GM12878 (cell line): Measurements from ENCODE around the gene RGS16. TPM values are rescaled to one million over a fixed set of nuclear protein-coding genes. Genes with fewer than 3 reads are reported as not detected.

Source experiments
- ATAC-seq: fragments of 200-7000 bp; cut with Tn5 transposase; 3 replicates; pipeline ENCODE4 v1.9.1; 2020; ENCODE audit warnings: mild to moderate bottlenecking, moderate library complexity
- BruUV-seq: library from RNA; stranded (reverse); fragments of 400-500 nt; replicated peaks from 2 replicates; lab custom pipeline; 2021; lab: Mats Ljungman, UMichigan
- CTCF ChIA-PET: fragments of 300-600 bp; sonication (Branson Sonifier 250); formaldehyde crosslinking; extraction: SDS; loops from one replicate; lab custom pipeline; 2021; ENCODE audit warnings: inconsistent platforms; lab: Yijun Ruan, JAX
- POLR2A ChIA-PET: fragments of 350-600 bp; formaldehyde crosslinking; extraction: SDS; loops from one replicate; lab custom pipeline; 2021; ENCODE audit warnings: inconsistent platforms; lab: Charles Lee
- RAD21 ChIA-PET: fragments of 300-600 bp; sonication (Branson Sonifier 250); formaldehyde crosslinking; loops from one replicate; lab custom pipeline; 2023; ENCODE audit warnings: antibody characterized with exemption; ENCODE audit not compliant: unreplicated experiment; lab: Charles Lee
- SMC1A ChIA-PET: fragments of 300-600 bp; sonication (Branson Sonifier 250); formaldehyde crosslinking; loops from one replicate; lab custom pipeline; 2023; ENCODE audit not compliant: unreplicated experiment, uncharacterized antibody; lab: Charles Lee
- DNase-seq: peaks from one replicate; pipeline ENCODE4 v3.0.0-alpha.2; 2011; ENCODE audit warnings: low read depth, low spot score
- FAIRE-seq: peaks from 3 replicates; lab custom pipeline; 2011; peaks lifted over from hg19 to GRCh38; lab: Jason Lieb, UNC
- H2AFZ ChIP-seq: 2 replicates; pipeline ENCODE4 v1.6.0; 2011; ENCODE audit warnings: low read depth, low read length, control low read depth; ENCODE audit not compliant: control insufficient read depth
- H3K27ac ChIP-seq: 2 replicates; pipeline ENCODE4 v1.5.1; 2011; ENCODE audit warnings: control low read depth; ENCODE audit not compliant: control insufficient read depth, insufficient read depth
- H3K27me3 ChIP-seq, 2 experiments: replicated peaks in 1 of 2; 2 replicates each; pipeline versions ENCODE4 v1.6.0 to v1.6.1; 2011; ENCODE audit warnings: low read length in 1 of 2; ENCODE audit not compliant: control insufficient read depth in 2 of 2, insufficient read depth in 2 of 2
- H3K36me3 ChIP-seq, 2 experiments: 2 replicates each; pipeline ENCODE4 v1.5.1; 2011; ENCODE audit warnings: low read length in 1 of 2; ENCODE audit not compliant: control insufficient read depth in 2 of 2, insufficient read depth in 2 of 2
- H3K4me1 ChIP-seq: 2 replicates; pipeline ENCODE4 v1.6.1; 2011; ENCODE audit warnings: mild to moderate bottlenecking, low read length, moderate library complexity, mixed read lengths; ENCODE audit not compliant: control insufficient read depth, insufficient read depth
- H3K4me2 ChIP-seq: 2 replicates; pipeline ENCODE4 v1.6.0; 2011; ENCODE audit warnings: control low read depth; ENCODE audit not compliant: control insufficient read depth, insufficient read depth
- H3K4me3 ChIP-seq: fragments of 200-600 bp; sonication (generic); 2 replicates; pipeline ENCODE4 v1.5.1; 2016
- H3K79me2 ChIP-seq: 2 replicates; pipeline ENCODE4 v1.6.0; 2011; ENCODE audit warnings: low read length; ENCODE audit not compliant: control insufficient read depth, insufficient read depth
- H3K9ac ChIP-seq: 2 replicates; pipeline ENCODE4 v1.8.0; 2011; ENCODE audit warnings: low read length, control low read depth, mixed read lengths; ENCODE audit not compliant: control insufficient read depth, insufficient read depth
- H3K9me3 ChIP-seq: replicated peaks from 3 replicates; pipeline ENCODE4 v1.5.1; 2011; ENCODE audit warnings: mild to moderate bottlenecking, low read length; ENCODE audit not compliant: control insufficient read depth, insufficient read depth
- H4K20me1 ChIP-seq: 2 replicates; pipeline ENCODE4 v1.6.0; 2011; ENCODE audit not compliant: control insufficient read depth, insufficient read depth
- ATF7 ChIP-seq: fragments of 450-650 bp; IDR thresholded peaks from 2 replicates; pipeline ENCODE4 v1.6.1; 2016; ENCODE audit warnings: low read depth, mild to moderate bottlenecking
- CBX5 ChIP-seq: sonication (generic); IDR thresholded peaks from 2 replicates; pipeline ENCODE4 v1.6.1; 2016; ENCODE audit warnings: low read depth, moderate library complexity, mild to moderate bottlenecking, inconsistent platforms
- E4F1 ChIP-seq: fragments of 450-650 bp; IDR thresholded peaks from 2 replicates; pipeline ENCODE4 v1.6.1; 2018; ENCODE audit warnings: borderline replicate concordance, mild to moderate bottlenecking; ENCODE audit not compliant: partially characterized antibody
- IKZF1 ChIP-seq: fragments of 450-650 bp; conservative IDR thresholded peaks from 2 replicates; pipeline ENCODE4 v1.6.1; 2017; ENCODE audit warnings: antibody characterized with exemption, mild to moderate bottlenecking
- NFIC ChIP-seq: IDR thresholded peaks from 2 replicates; pipeline ENCODE4 v1.6.1; 2012; ENCODE audit warnings: low read depth, mild to moderate bottlenecking, inconsistent platforms, low read length, moderate library complexity
- PBX3 ChIP-seq: IDR thresholded peaks from 2 replicates; pipeline ENCODE4 v1.6.1; 2011; ENCODE audit warnings: mild to moderate bottlenecking, low read depth, low read length, moderate library complexity; ENCODE audit not compliant: insufficient replicate concordance
- TCF7 ChIP-seq: IDR thresholded peaks from 2 replicates; pipeline ENCODE4 v1.6.1; 2014; ENCODE audit warnings: antibody characterized with exemption, borderline replicate concordance
- ZBTB40 ChIP-seq: fragments of 450-650 bp; IDR thresholded peaks from 2 replicates; pipeline ENCODE4 v1.6.1; 2016; ENCODE audit warnings: mild to moderate bottlenecking, moderate library complexity, borderline replicate concordance
- ZNF687 ChIP-seq: fragments of 450-650 bp; IDR thresholded peaks from 2 replicates; pipeline ENCODE4 v1.6.1; 2017; ENCODE audit warnings: mild to moderate bottlenecking, moderate library complexity
- whole genome bisulfite sequencing: methylation state at CpG from one replicate; pipeline ENCODE4 v1.1.6; 2016; ENCODE audit warnings: low lambda C conversion rate; ENCODE audit not compliant: insufficient replicate concordance, insufficient coverage; ENCODE audit errors: missing lambda C conversion rate; 5-methylcytosine and 5-hydroxymethylcytosine counted together
- in situ Hi-C: fragments of 300-500 bp; cut with MboI; formaldehyde crosslinking; loops from 9 replicates; pipeline ENCODE4 v1.14.3; 2018; ENCODE audit warnings: mixed read lengths
- intact Hi-C: fragments of 100-400 bp; cut with micrococcal nuclease; formaldehyde crosslinking; loops from one replicate; pipeline ENCODE4 v1.14.2; 2022; ENCODE audit not compliant: unreplicated experiment
- polyA plus RNA-seq, 11 experiments: library from polyadenylated mRNA; depleted of rRNA in 4 of 11; unstranded in 6 of 11; stranded (reverse) in 5 of 11; fragments of >200 nt; fragmentation: Nextera tagmentation in 4 of 11; fragmentation: Illumina TruSeq in 1 of 11; extraction: Ambion mirVana in 4 of 11; extraction: Trizol in 1 of 11; gene quantifications; 1 replicate in 1 of 11; 2 replicates in 10 of 11; pipeline versions ENCODE4 v1.2.1 to v1.2.3, GENCODE V29; 2011 to 2016; ENCODE audit warnings: inconsistent platforms in 2 of 11, missing spikeins in 2 of 11, low read depth in 1 of 11
- total RNA-seq, 4 experiments: library from RNA; depleted of rRNA in 3 of 4; stranded (reverse); fragments of >200 nt in 3 of 4; fragmentation: Illumina TruSeq in 1 of 4; extraction: Trizol in 1 of 4; gene quantifications; 2 replicates each; pipeline versions ENCODE4 v1.2.1 to v1.2.3, GENCODE V29; 2013 to 2021

RGS16 gene
- total and polyA plus RNA-seq, 10 of the 15 experiments (the other 5 are each of a cell fraction or from before 2014, with no cell fraction given), result 16.4 to 58.2 (median 44.6) TPM

- BruUV-seq, result no TSS peak
- DNase-seq (no peak), FAIRE-seq (no peak), ATAC-seq (peak; percentile 6; the same call in 1 of the 3 replicates)
- POLR2A ChIA-PET, result interaction anchor here (0.8 to 5.1 kb wide), 6 partner anchors 10 to 51 kb away, joined by 3 to 51 read pairs (median 4); no protein-coding TSS in a partner anchor
- SMC1A ChIA-PET, result interaction anchor here (0.6 to 14.8 kb wide), 6 partner anchors 8 to 157 kb away, joined by 3 to 238 read pairs (median 32); partner anchors contain the start of gene RGS16
- intact Hi-C loops (no loop called here), in situ Hi-C loops (no loop called here)
- Histone ChIP-seq H3K27ac (no peak overlapping the region), H3K27me3 (no peaks in the 10 kb centered on the region), H3K9ac (no peak overlapping the region), H4K20me1 (no peaks in the 10 kb centered on the region), H3K36me3 (no peaks in the 10 kb centered on the region), H3K9me3 (no peaks in the 10 kb centered on the region; the same call in 2 of the 3 replicates), H3K4me3 (no peak overlapping the region), H2AFZ (no peak overlapping the region), H3K4me1 (peaks cover 68% of the 10 kb centered on the region), H3K79me2 (no peaks in the 10 kb centered on the region), H3K4me2 (peak overlapping the region; percentile 21; the same call in 1 of the 2 replicates)
- CTCF ChIA-PET, result interaction anchor here (1.0 to 4.3 kb wide), 6 partner anchors 9 to 157 kb away, joined by 3 to 31 read pairs (median 6); partner anchors contain the start of gene RGS16
- RAD21 ChIA-PET, result interaction anchor here (1.1 to 3.1 kb wide), 6 partner anchors 9 to 156 kb away, joined by 3 to 23 read pairs (median 8); partner anchors contain the start of gene RGS16
- no CpG with 5 or more reads among the region's 1 CpG for WGBS
- no peak for TF ChIP-seq ZBTB40
- peak; percentile 58; the same call in 1 of the 2 replicates for TF ChIP-seq TCF7
- TF ChIP-seq NFIC, result peak; percentile 73
- TF ChIP-seq IKZF1, result peak; percentile 66
- TF ChIP-seq ZNF687, result no peak
- TF ChIP-seq ATF7, result no peak
- TF ChIP-seq E4F1, result no peak
- TF ChIP-seq CBX5, result no peak
- peak; percentile 56 for TF ChIP-seq PBX3
Observed at GRCh38 chr1:182625719-182626504, 21.7 kb upstream of the RGS16 start.
